T-helper 2 cell treated with Interferon-gamma antibody and Interleukin-4, amounts not matched to agents 100 ng/mL and 5 ng/mL, for 36 hours (primary cell): ENCODE measurements around the gene FGF13. TPM values are rescaled to one million over a fixed set of nuclear protein-coding genes. Genes with fewer than 3 reads are reported as not detected.

Experiments
- intact Hi-C: fragments of 100-400 bp; cut with micrococcal nuclease; formaldehyde crosslinking; loops from one replicate; pipeline ENCODE4 v1.15.1; 2023
- total RNA-seq: library from RNA; stranded (reverse); gene quantifications from 2 replicates; pipeline ENCODE4 v1.2.3, GENCODE V29; 2022

FGF13 gene
- total RNA-seq, 1 donor from 2014 or later: not detected

GRCh38 chrX:138664466-138664865, 47.1 kb downstream of the FGF13 start:
- intact Hi-C loops: no loop called here

- intact Hi-C loops: no loop called here
Measured at GRCh38 chrX:138664016-138664415, 47.5 kb downstream of the FGF13 start.

- intact Hi-C loops: no loop called here
Measured at GRCh38 chrX:138651494-138651893, 60.0 kb downstream of the FGF13 start.

DNA sequence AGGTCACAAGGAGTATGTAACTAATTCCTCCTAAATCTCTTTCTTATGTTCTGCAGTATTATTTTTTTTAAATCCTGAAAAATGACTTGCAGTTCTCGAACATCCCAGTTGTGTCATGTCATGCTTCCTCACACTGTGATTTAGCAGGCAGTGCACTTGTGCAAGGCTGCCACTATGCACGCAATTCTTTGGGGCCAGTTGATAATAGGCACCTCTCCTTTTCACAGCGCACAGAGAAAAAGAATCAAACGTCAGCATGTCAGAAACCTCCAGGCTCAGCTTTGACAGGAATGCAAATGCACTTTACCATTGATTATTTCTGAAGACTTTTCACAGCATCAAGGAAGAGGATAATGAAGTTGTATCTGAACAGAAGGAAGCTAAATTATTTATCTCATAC, 62.9 kb downstream of the FGF13 start:
- intact Hi-C loops: no loop called here

- intact Hi-C loops: no loop called here
Measured at GRCh38 chrX:138638996-138639395, 72.5 kb downstream of the FGF13 start.
